B cell (primary cell): ENCODE measurements around the gene GNB5.
A peak's percentile ranks its signal among the peaks of the same experiment; 100 is the strongest.

Experiments
- EZH2 ChIP-seq: IDR thresholded peaks from 2 replicates; pipeline ENCODE4 v1.6.1; 2012; ENCODE audit warnings: borderline replicate concordance, low read depth, mild to moderate bottlenecking, moderate library complexity, low read length; ENCODE audit not compliant: insufficient read depth, poor library complexity, severe bottlenecking
- TF ChIP-seq, protein P1 (sequence below): fragments of 200-600 bp; IDR thresholded peaks from one replicate; pipeline ENCODE4 v1.8.0; 2022; ENCODE audit warnings: antibody characterized with exemption, mild to moderate bottlenecking

DNA sequence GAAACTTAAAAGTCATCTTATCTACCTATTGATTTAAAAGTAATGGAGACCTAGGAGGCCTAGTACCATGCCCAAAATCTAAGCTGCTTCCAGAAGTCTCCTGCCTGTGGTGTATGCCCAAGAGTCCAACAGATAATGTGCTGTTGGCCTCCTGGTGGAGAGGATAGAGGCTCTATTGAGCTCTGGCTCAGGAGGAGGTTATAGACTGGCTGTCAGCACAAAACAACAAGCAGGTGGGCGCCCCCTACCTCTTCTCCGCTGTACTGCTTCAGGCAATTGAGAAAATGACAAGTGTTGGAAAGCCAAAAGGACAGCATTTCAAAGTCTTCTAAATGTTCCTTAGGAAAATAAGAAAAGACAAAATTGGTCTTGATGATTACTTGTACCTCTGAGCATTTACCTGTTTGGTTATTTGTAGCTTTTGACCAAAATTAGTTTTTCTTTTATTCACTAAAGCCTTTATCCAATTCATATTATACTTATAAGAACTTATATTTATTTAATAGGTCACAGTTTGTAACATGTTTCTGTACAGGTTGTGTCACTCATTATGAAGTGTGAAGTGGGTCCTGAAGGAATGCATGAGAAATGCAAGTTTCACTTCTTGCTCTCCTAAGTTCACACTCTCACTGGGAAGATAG, 17.2 kb upstream of the GNB5 start:
- TF ChIP-seq, protein P1, sequence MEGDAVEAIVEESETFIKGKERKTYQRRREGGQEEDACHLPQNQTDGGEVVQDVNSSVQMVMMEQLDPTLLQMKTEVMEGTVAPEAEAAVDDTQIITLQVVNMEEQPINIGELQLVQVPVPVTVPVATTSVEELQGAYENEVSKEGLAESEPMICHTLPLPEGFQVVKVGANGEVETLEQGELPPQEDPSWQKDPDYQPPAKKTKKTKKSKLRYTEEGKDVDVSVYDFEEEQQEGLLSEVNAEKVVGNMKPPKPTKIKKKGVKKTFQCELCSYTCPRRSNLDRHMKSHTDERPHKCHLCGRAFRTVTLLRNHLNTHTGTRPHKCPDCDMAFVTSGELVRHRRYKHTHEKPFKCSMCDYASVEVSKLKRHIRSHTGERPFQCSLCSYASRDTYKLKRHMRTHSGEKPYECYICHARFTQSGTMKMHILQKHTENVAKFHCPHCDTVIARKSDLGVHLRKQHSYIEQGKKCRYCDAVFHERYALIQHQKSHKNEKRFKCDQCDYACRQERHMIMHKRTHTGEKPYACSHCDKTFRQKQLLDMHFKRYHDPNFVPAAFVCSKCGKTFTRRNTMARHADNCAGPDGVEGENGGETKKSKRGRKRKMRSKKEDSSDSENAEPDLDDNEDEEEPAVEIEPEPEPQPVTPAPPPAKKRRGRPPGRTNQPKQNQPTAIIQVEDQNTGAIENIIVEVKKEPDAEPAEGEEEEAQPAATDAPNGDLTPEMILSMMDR = peak; percentile 86
- no peak for TF ChIP-seq EZH2
